CD8-positive, alpha-beta memory T cell (primary cell): Measurements from ENCODE around the gene CDH23. TPM values are rescaled to one million over a fixed set of nuclear protein-coding genes. Genes with fewer than 3 reads are reported as not detected.

Experiments
- CTCF ChIA-PET: fragments of 350-600 bp; sonication (Branson Sonifier 250); formaldehyde crosslinking; loops from one replicate; lab custom pipeline; 2021; ENCODE audit warnings: antibody characterized with exemption; lab: Charles Lee
- POLR2A ChIA-PET: fragments of 350-600 bp; sonication (Branson Sonifier 250); formaldehyde crosslinking; loops from one replicate; lab custom pipeline; 2021; ENCODE audit warnings: antibody characterized with exemption; lab: Charles Lee
- DNase-seq, 5 donors: peaks; one replicate each; pipeline versions ENCODE4 v3.0.0 to v3.0.0-alpha.2; 2020 to 2022; ENCODE audit warnings: mixed read lengths in 1 of 5
- H3K27ac ChIP-seq: one replicate; pipeline ENCODE4 v1.7.0; 2013; ENCODE audit warnings: low read depth, mild to moderate bottlenecking, low read length, moderate library complexity
- H3K27me3 ChIP-seq: 2 replicates; pipeline ENCODE4 v1.7.0; 2013; ENCODE audit warnings: low read length, mild to moderate bottlenecking; ENCODE audit not compliant: insufficient read depth, poor library complexity, severe bottlenecking
- H3K36me3 ChIP-seq: 2 replicates; pipeline ENCODE4 v1.7.0; 2013; ENCODE audit warnings: mild to moderate bottlenecking, low read length, moderate library complexity; ENCODE audit not compliant: insufficient read depth
- H3K4me1 ChIP-seq: 2 replicates; pipeline ENCODE4 v1.7.0; 2013; ENCODE audit warnings: mild to moderate bottlenecking, low read length, moderate library complexity; ENCODE audit not compliant: insufficient read depth
- H3K4me3 ChIP-seq: 2 replicates; pipeline ENCODE4 v1.7.0; 2013; ENCODE audit warnings: mild to moderate bottlenecking, low read length
- H3K9me3 ChIP-seq: 2 replicates; pipeline ENCODE4 v1.7.0; 2013; ENCODE audit warnings: mild to moderate bottlenecking, low read length
- H3K27ac Mint-ChIP-seq, 8 donors: one replicate each; pipeline ENCODE4 v1.8.0; 2020 to 2021; ENCODE audit warnings: mixed read lengths in 8 of 8, mild to moderate bottlenecking in 6 of 8, inconsistent platforms in 3 of 8, moderate library complexity in 3 of 8
- H3K27me3 Mint-ChIP-seq, 2 donors: one replicate each; pipeline ENCODE4 v1.8.0; 2020 to 2021; ENCODE audit warnings: mixed read lengths in 2 of 2, mild to moderate bottlenecking in 1 of 2, moderate library complexity in 1 of 2
- H3K36me3 Mint-ChIP-seq, 3 donors: one replicate each; pipeline ENCODE4 v1.8.0; 2020 to 2021; ENCODE audit warnings: mixed read lengths in 3 of 3, inconsistent platforms in 1 of 3, mild to moderate bottlenecking in 1 of 3
- H3K4me1 Mint-ChIP-seq, 3 donors: one replicate each; pipeline ENCODE4 v1.8.0; 2020 to 2021; ENCODE audit warnings: mixed read lengths in 3 of 3, inconsistent platforms in 1 of 3, mild to moderate bottlenecking in 1 of 3
- H3K4me3 Mint-ChIP-seq, 7 donors: one replicate each; pipeline ENCODE4 v1.8.0; 2020 to 2021; ENCODE audit warnings: mixed read lengths in 7 of 7, mild to moderate bottlenecking in 6 of 7, moderate library complexity in 4 of 7, inconsistent platforms in 2 of 7
- H3K9me3 Mint-ChIP-seq, 5 donors: one replicate each; pipeline ENCODE4 v1.8.0; 2020 to 2022; ENCODE audit warnings: mixed read lengths in 5 of 5, mild to moderate bottlenecking in 3 of 5, moderate library complexity in 2 of 5, inconsistent platforms in 1 of 5
- polyA plus RNA-seq: library from polyadenylated mRNA; unstranded; fragments of 300-500 nt; fragmentation: Illumina TruSeq; gene quantifications from one replicate; pipeline ENCODE4 v1.2.3, GENCODE V29; 2021
- total RNA-seq, 2 experiments: library from RNA; stranded (reverse); gene quantifications; one replicate each; pipeline ENCODE4 v1.2.3, GENCODE V29; 2021

CDH23 gene
- total and polyA plus RNA-seq, 3 experiments from 2014 or later: 0.74 to 2.0 (median 0.78) TPM

GRCh38 chr10:71442000-71442399, 45.3 kb downstream of the CDH23 start:
- POLR2A ChIA-PET: no interaction called here

GRCh38 chr10:71442859-71443570, 46.3 kb downstream of the CDH23 start:
- Mint-ChIP-seq H3K4me1 (no peaks in the 10 kb centered on the region), H3K27ac (no peak overlapping the region), H3K27me3 (no peaks in the 10 kb centered on the region), H3K9me3 (no peaks in the 10 kb centered on the region), H3K36me3 (no peaks in the 10 kb centered on the region), H3K4me3 (no peak overlapping the region)
- no peaks in the 10 kb centered on the region for H3K36me3 ChIP-seq
- ChIA-PET POLR2A (no interaction called here), CTCF (no interaction called here)
- H3K4me1 ChIP-seq: no peaks in the 10 kb centered on the region
- H3K27me3 ChIP-seq: no peaks in the 10 kb centered on the region
- DNase-seq: no peak
- H3K9me3 ChIP-seq: no peaks in the 10 kb centered on the region
- H3K4me3 ChIP-seq: no peak overlapping the region
- H3K27ac ChIP-seq: no peak overlapping the region

More at GRCh38 chr10:71442000-71442399, 45.3 kb downstream of the CDH23 start:
- Mint-ChIP-seq H3K9me3 (no peaks in the 10 kb centered on the region), H3K4me1 (no peaks in the 10 kb centered on the region), H3K36me3 (no peaks in the 10 kb centered on the region), H3K27me3 (no peaks in the 10 kb centered on the region), H3K27ac (peak overlapping the region in 1 of 8 donors; percentile 6), H3K4me3 (no peak overlapping the region)
- H3K4me1 ChIP-seq: no peaks in the 10 kb centered on the region
- no peaks in the 10 kb centered on the region for H3K9me3 ChIP-seq
- H3K27ac ChIP-seq: no peak overlapping the region
- no peak for DNase-seq
- H3K4me3 ChIP-seq: no peak overlapping the region
- no peaks in the 10 kb centered on the region for H3K27me3 ChIP-seq
- CTCF ChIA-PET: no interaction called here
- H3K36me3 ChIP-seq: no peaks in the 10 kb centered on the region

- DNase-seq: no peak
- H3K36me3 Mint-ChIP-seq: no peaks in the 10 kb centered on the region
- POLR2A ChIA-PET: no interaction called here
- no peak overlapping the region for H3K4me3 Mint-ChIP-seq
- H3K27me3 ChIP-seq: no peaks in the 10 kb centered on the region
- CTCF ChIA-PET: no interaction called here
- H3K36me3 ChIP-seq: no peaks in the 10 kb centered on the region
- no peaks in the 10 kb centered on the region for H3K9me3 Mint-ChIP-seq
- H3K4me3 ChIP-seq: no peak overlapping the region
- H3K4me1 ChIP-seq: no peaks in the 10 kb centered on the region
- H3K27ac Mint-ChIP-seq: no peak overlapping the region
- H3K4me1 Mint-ChIP-seq: no peaks in the 10 kb centered on the region
- H3K9me3 ChIP-seq: no peaks in the 10 kb centered on the region
- H3K27ac ChIP-seq: no peak overlapping the region
- no peaks in the 10 kb centered on the region for H3K27me3 Mint-ChIP-seq
These were observed 47.0 kb downstream of the CDH23 start for GRCh38 chr10:71443676-71444075.

GRCh38 chr10:71444284-71445054, 47.7 kb downstream of the CDH23 start:
- H3K27ac ChIP-seq: no peak overlapping the region
- ChIA-PET CTCF (interaction anchor here (1.0 kb wide), 1 partner anchor 15 kb away, joined by 3 read pairs; no protein-coding TSS in a partner anchor), POLR2A (no interaction called here)
- Mint-ChIP-seq H3K9me3 (no peaks in the 10 kb centered on the region), H3K4me1 (no peaks in the 10 kb centered on the region), H3K4me3 (no peak overlapping the region), H3K36me3 (no peaks in the 10 kb centered on the region), H3K27me3 (no peaks in the 10 kb centered on the region), H3K27ac (no peak overlapping the region)
- no peaks in the 10 kb centered on the region for H3K4me1 ChIP-seq
- no peaks in the 10 kb centered on the region for H3K9me3 ChIP-seq
- no peaks in the 10 kb centered on the region for H3K36me3 ChIP-seq
- H3K27me3 ChIP-seq: no peaks in the 10 kb centered on the region
- no peak overlapping the region for H3K4me3 ChIP-seq
- no peak for DNase-seq

- H3K27me3 Mint-ChIP-seq: no peaks in the 10 kb centered on the region
- CTCF ChIA-PET: no interaction called here
- POLR2A ChIA-PET: no interaction called here
- Histone ChIP-seq H3K9me3 (no peaks in the 10 kb centered on the region), H3K4me1 (no peaks in the 10 kb centered on the region), H3K27me3 (no peaks in the 10 kb centered on the region), H3K4me3 (no peak overlapping the region), H3K36me3 (no peaks in the 10 kb centered on the region), H3K27ac (no peak overlapping the region)
- H3K9me3 Mint-ChIP-seq: no peaks in the 10 kb centered on the region
- no peaks in the 10 kb centered on the region for H3K36me3 Mint-ChIP-seq
- H3K4me1 Mint-ChIP-seq: no peaks in the 10 kb centered on the region
- H3K4me3 Mint-ChIP-seq: no peak overlapping the region
- no peak for DNase-seq
- no peak overlapping the region for H3K27ac Mint-ChIP-seq
These were observed 51.0 kb downstream of the CDH23 start for GRCh38 chr10:71447676-71448075.

GRCh38 chr10:71448146-71448545, 51.4 kb downstream of the CDH23 start:
- Histone ChIP-seq H3K4me3 (no peak overlapping the region), H3K4me1 (no peaks in the 10 kb centered on the region), H3K27me3 (no peaks in the 10 kb centered on the region), H3K9me3 (no peaks in the 10 kb centered on the region), H3K36me3 (no peaks in the 10 kb centered on the region), H3K27ac (no peak overlapping the region)
- no peaks in the 10 kb centered on the region for H3K36me3 Mint-ChIP-seq
- ChIA-PET POLR2A (no interaction called here), CTCF (no interaction called here)
- H3K4me1 Mint-ChIP-seq: no peaks in the 10 kb centered on the region
- no peak overlapping the region for H3K4me3 Mint-ChIP-seq
- H3K27me3 Mint-ChIP-seq: peaks cover 0 to 1% of the 10 kb centered on the region in 2 donors
- H3K9me3 Mint-ChIP-seq: no peaks in the 10 kb centered on the region
- DNase-seq: no peak
- H3K27ac Mint-ChIP-seq: no peak overlapping the region

GRCh38 chr10:71449026-71449425, 52.3 kb downstream of the CDH23 start:
- H3K4me3 ChIP-seq: no peak overlapping the region
- no peak for DNase-seq
- H3K36me3 Mint-ChIP-seq: no peaks in the 10 kb centered on the region
- no peak overlapping the region for H3K27ac Mint-ChIP-seq
- no peaks in the 10 kb centered on the region for H3K9me3 ChIP-seq
- no peak overlapping the region for H3K4me3 Mint-ChIP-seq
- POLR2A ChIA-PET: no interaction called here
- CTCF ChIA-PET: no interaction called here
- H3K9me3 Mint-ChIP-seq: no peaks in the 10 kb centered on the region
- no peaks in the 10 kb centered on the region for H3K4me1 ChIP-seq
- H3K4me1 Mint-ChIP-seq: no peaks in the 10 kb centered on the region
- peaks cover 0 to 3% of the 10 kb centered on the region in 2 donors for H3K27me3 Mint-ChIP-seq
- H3K27ac ChIP-seq: no peak overlapping the region
- no peaks in the 10 kb centered on the region for H3K27me3 ChIP-seq
- H3K36me3 ChIP-seq: no peaks in the 10 kb centered on the region

- Mint-ChIP-seq H3K36me3 (no peaks in the 10 kb centered on the region), H3K4me3 (no peak overlapping the region), H3K27me3 (peaks cover 4 to 6% of the 10 kb centered on the region in 2 donors), H3K4me1 (no peaks in the 10 kb centered on the region), H3K9me3 (no peaks in the 10 kb centered on the region), H3K27ac (no peak overlapping the region)
- H3K27ac ChIP-seq: no peak overlapping the region
- POLR2A ChIA-PET: no interaction called here
- DNase-seq: no peak
- H3K4me1 ChIP-seq: no peaks in the 10 kb centered on the region
- CTCF ChIA-PET: no interaction called here
- no peaks in the 10 kb centered on the region for H3K36me3 ChIP-seq
- no peaks in the 10 kb centered on the region for H3K27me3 ChIP-seq
- H3K4me3 ChIP-seq: no peak overlapping the region
- H3K9me3 ChIP-seq: no peaks in the 10 kb centered on the region
These were observed 55.0 kb downstream of the CDH23 start for GRCh38 chr10:71451754-71452153.
